Esophagus muscularis mucosa (tissue), 4 donors: ENCODE data around the gene NUBP2. TPM values are rescaled to one million over a fixed set of nuclear protein-coding genes. Genes with fewer than 3 reads are reported as not detected.

ENCODE experiments used
- DNase-seq: peaks from one replicate; pipeline ENCODE4 v3.0.0-alpha.2; 2017; ENCODE audit errors: extremely low spot score
- H3K27ac ChIP-seq, 4 donors: fragments of 200-600 bp; sonication (generic); replicated peaks in 1 of 4; 1 replicate in 3 of 4; 2 replicates in 1 of 4; pipeline ENCODE4 v1.5.1; 2016 to 2019; ENCODE audit warnings: mild to moderate bottlenecking in 1 of 4
- H3K27me3 ChIP-seq, 4 donors: fragments of 200-600 bp; sonication (generic); one replicate each; pipeline versions ENCODE4 v1.5.1 to v1.6.0; 2016 to 2019
- H3K36me3 ChIP-seq, 4 donors: fragments of 200-600 bp; sonication (generic); one replicate each; pipeline ENCODE4 v1.5.1; 2016 to 2019
- H3K4me1 ChIP-seq, 4 donors: fragments of 200-600 bp; sonication (generic); one replicate each; pipeline ENCODE4 v1.5.1; 2016 to 2019
- H3K4me3 ChIP-seq, 4 donors: fragments of 200-600 bp; sonication (generic); 1 replicate in 2 of 4; 2 replicates in 2 of 4; pipeline ENCODE4 v1.5.1; 2016 to 2019; ENCODE audit warnings: mild to moderate bottlenecking in 4 of 4, moderate library complexity in 1 of 4
- H3K9me3 ChIP-seq, 4 donors: fragments of 200-600 bp; sonication (generic); 1 replicate in 3 of 4; 2 replicates in 1 of 4; pipeline ENCODE4 v1.5.1; 2016 to 2019
- CTCF ChIP-seq, 3 experiments: fragments of 200-600 bp in 2 of 3; fragments of 450-650 bp in 1 of 3; sonication (generic) in 2 of 3; IDR thresholded peaks; one replicate each; pipeline ENCODE4 v1.5.1; 2017 to 2019; ENCODE audit warnings: antibody characterized with exemption in 3 of 3, mild to moderate bottlenecking in 2 of 3, moderate library complexity in 1 of 3
- EP300 ChIP-seq: sonication (generic); formaldehyde crosslinking; IDR thresholded peaks from one replicate; pipeline ENCODE4 v1.6.1; 2017; ENCODE audit warnings: antibody characterized with exemption
- POLR2A ChIP-seq: fragments of 450-650 bp; IDR thresholded peaks from one replicate; pipeline ENCODE4 v1.6.1; 2017; ENCODE audit warnings: antibody characterized with exemption, moderate library complexity, mild to moderate bottlenecking, low read depth
- POLR2AphosphoS5 ChIP-seq, 2 donors: sonication (generic); formaldehyde crosslinking; IDR thresholded peaks; one replicate each; pipeline ENCODE4 v1.6.1; 2017; ENCODE audit warnings: antibody characterized with exemption in 2 of 2
- WGBS: methylation state at CpG from one replicate; pipeline ENCODE4 v1.1.5; 2018; 5-methylcytosine and 5-hydroxymethylcytosine counted together
- intact Hi-C: fragments of 100-400 bp; cut with DNase I; formaldehyde crosslinking; loops from one replicate; pipeline ENCODE4 v1.15.1; 2023
- total RNA-seq, 4 donors: library from RNA; depleted of rRNA; stranded (reverse); fragments of >200 nt; gene quantifications; one replicate each; pipeline versions ENCODE4 v1.1.0 to v1.2.1, GENCODE V29; 2016

NUBP2 gene
- total RNA-seq, 4 donors from 2014 or later = 82.7 to 93.8 (median 87.6) TPM

- WGBS = 92% methylated on average over 20 of the region's 22 CpGs
- Histone ChIP-seq H3K9me3 (no peaks in the 10 kb centered on the region), H3K27ac (no peak overlapping the region), H3K4me3 (no peak overlapping the region), H3K4me1 (peaks cover 11 to 34% (median 29%) of the 10 kb centered on the region in 4 donors), H3K27me3 (no peaks in the 10 kb centered on the region), H3K36me3 (peaks cover 51 to 92% (median 90%) of the 10 kb centered on the region in 4 donors)
- intact Hi-C loops = no loop called here
- no peak for DNase-seq
- TF ChIP-seq POLR2A = no peak
- TF ChIP-seq CTCF (IDR thresholded peaks at IDR 0.05) = no peak
- TF ChIP-seq EP300 = no peak
- TF ChIP-seq POLR2AphosphoS5 (IDR thresholded peaks at IDR 0.05) = no peak
Observed at GRCh38 chr16:1765826-1766225, 16.9 kb upstream of the NUBP2 start.

- Histone ChIP-seq H3K4me1 (peaks cover 11 to 35% (median 30%) of the 10 kb centered on the region in 4 donors), H3K27ac (no peak overlapping the region), H3K9me3 (no peaks in the 10 kb centered on the region), H3K27me3 (no peaks in the 10 kb centered on the region), H3K36me3 (peaks cover 51 to 88% (median 86%) of the 10 kb centered on the region in 4 donors), H3K4me3 (no peak overlapping the region)
- 92% methylated on average over 13 of the region's 19 CpGs for WGBS
- intact Hi-C loops = no loop called here
- DNase-seq = no peak
- TF ChIP-seq POLR2AphosphoS5 (IDR thresholded peaks at IDR 0.05) (no peak), POLR2A (no peak), EP300 (no peak), CTCF (IDR thresholded peaks at IDR 0.05) (no peak)
Observed at GRCh38 chr16:1766231-1766630, 16.5 kb upstream of the NUBP2 start.

- 95% methylated on average over 14 of the region's 18 CpGs for WGBS
Observed at GRCh38 chr16:1766701-1767100, 16.1 kb upstream of the NUBP2 start.

GRCh38 chr16:1767116-1767994 lies 15.4 kb upstream of the NUBP2 start:
- DNase-seq = no peak
- Histone ChIP-seq H3K9me3 (no peaks in the 10 kb centered on the region), H3K36me3 (peaks cover 44 to 76% (median 75%) of the 10 kb centered on the region in 4 donors), H3K27me3 (no peaks in the 10 kb centered on the region), H3K27ac (no peak overlapping the region), H3K4me1 (peaks cover 20 to 45% (median 39%) of the 10 kb centered on the region in 4 donors), H3K4me3 (no peak overlapping the region)
- intact Hi-C loops = no loop called here
- TF ChIP-seq EP300 (no peak), CTCF (IDR thresholded peaks at IDR 0.05) (no peak), POLR2A (no peak), POLR2AphosphoS5 (IDR thresholded peaks at IDR 0.05) (no peak)
- 91% methylated on average over 31 of the region's 42 CpGs for WGBS

More at GRCh38 chr16:1766701-1767100, 16.1 kb upstream of the NUBP2 start:
- DNase-seq = no peak
- no peaks in the 10 kb centered on the region for H3K27me3 ChIP-seq
- intact Hi-C loops = no loop called here
- no peak for TF ChIP-seq CTCF (IDR thresholded peaks at IDR 0.05)
- TF ChIP-seq EP300 = no peak
- no peak for TF ChIP-seq POLR2AphosphoS5 (IDR thresholded peaks at IDR 0.05)
- no peak for TF ChIP-seq POLR2A
- no peaks in the 10 kb centered on the region for H3K9me3 ChIP-seq
- H3K4me3 ChIP-seq = no peak overlapping the region
- H3K36me3 ChIP-seq = peaks cover 50 to 83% (median 82%) of the 10 kb centered on the region in 4 donors
- no peak overlapping the region for H3K27ac ChIP-seq
- H3K4me1 ChIP-seq = peaks cover 13 to 38% (median 33%) of the 10 kb centered on the region in 4 donors
